Activated CD4-positive, CD25-positive, alpha-beta regulatory T cell treated with anti-CD3 and anti-CD28 coated beads, Interleukin-2, amount 50 U/mL, for 16 hours (primary cell): ENCODE measurements around the gene DEFB116.
"Not testable (repeated sequence)": the region's sequence is repeated elsewhere in the genome, so short reads cannot be mapped to it uniquely, and the experiment has no call there.

Source experiments
- DNase-seq: peaks from one replicate; pipeline ENCODE4 v3.0.0-alpha.2; 2020; ENCODE audit warnings: low read depth, low spot score

DEFB116 gene, protein sequence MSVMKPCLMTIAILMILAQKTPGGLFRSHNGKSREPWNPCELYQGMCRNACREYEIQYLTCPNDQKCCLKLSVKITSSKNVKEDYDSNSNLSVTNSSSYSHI

DNA sequence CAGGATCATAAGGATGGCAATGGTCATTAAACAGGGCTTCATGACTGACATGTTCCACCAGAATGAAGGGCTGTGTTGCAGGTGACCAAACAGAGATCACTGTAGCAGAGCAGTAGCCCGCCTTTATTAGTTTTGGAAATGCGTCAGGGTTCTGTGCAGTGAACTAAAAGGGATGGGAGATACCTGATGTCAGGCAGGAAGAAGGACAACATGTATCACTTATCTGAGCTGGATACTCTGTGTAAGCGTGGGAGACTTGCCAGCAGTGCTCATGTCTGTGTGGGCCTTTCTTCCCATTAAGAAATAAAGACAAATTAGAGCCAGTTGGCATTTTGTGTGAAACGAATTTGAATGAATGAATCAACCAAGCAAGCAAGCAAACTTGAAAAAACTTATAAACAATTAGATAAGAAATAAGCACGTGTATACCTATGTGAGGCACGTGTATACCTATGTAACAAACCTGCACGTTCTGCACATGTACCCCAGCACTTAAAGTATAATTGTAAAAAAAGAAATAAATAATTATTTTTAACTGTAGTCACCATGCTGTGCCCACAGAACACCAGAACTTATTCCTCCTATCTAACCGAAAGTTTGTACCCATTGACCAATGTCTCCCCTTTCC lies at the start of gene DEFB116:
Gene DEFB116 (minus strand): TSS at position 51 of the 628 bp plus-strand sequence. CDS start 0 bp downstream, at position 51.
- DNase-seq, result no peak

DNA sequence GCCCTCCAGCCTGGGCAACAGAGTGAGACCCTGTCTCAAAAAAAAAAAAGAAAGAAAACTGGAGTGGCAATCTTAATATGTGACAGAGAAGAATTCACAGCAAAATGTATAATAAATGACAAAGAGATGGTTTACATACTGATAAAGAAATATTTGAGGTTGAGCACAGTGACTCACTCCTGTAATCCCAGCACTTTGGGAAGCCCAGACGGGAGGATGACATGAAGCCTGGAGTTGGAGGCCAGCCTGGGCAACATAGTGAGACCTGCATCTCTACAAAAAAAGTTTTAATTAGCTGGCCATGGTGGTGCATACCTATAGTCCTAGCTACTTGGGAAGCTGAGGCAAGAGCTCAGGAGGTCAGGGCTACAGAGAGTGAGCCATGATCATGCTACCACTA lies 47.6 kb upstream of the DEFB116 start:
- no peak for DNase-seq

DNA sequence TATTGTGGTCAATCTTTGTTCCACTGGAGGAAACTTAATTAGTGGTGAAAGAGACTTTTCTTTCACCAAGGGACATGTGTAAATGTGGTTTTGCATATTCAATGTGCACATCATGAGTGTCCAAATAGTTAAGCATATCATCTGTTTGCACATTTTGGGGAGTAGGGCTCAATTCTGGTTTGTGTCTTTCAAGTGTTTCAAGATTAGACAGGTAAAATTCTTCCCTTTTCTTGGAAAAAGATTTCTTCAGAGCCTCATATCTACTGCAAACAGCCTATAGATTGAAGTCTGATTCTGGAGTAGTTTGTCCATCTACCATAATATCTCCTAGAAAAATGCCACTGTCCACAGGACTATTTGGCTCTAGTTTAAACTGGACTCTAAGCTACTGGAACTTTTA lies 33.1 kb upstream of the DEFB116 start:
- no peak for DNase-seq

DNA sequence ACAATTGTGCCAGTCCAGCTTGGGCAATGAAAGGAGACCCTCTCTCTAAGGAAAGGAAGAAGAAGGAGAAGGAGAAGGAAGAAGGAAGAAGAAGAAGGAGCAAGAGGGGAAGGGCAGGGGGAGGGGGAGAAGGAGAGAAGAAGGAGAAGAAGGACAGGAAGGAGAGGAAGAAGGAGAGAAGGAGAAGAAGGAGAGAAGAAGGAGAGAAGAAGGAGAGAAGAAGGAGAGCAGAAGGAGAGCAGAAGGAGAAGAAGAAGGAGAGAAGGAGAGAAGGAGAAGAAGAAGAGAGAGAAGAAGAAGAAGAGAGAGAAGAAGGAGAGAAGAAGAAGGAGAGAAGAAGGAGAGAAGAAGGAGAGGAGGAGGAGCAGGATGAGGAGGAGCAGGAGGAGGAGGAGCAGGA lies 22.5 kb upstream of the DEFB116 start:
- no peak for DNase-seq

DNA sequence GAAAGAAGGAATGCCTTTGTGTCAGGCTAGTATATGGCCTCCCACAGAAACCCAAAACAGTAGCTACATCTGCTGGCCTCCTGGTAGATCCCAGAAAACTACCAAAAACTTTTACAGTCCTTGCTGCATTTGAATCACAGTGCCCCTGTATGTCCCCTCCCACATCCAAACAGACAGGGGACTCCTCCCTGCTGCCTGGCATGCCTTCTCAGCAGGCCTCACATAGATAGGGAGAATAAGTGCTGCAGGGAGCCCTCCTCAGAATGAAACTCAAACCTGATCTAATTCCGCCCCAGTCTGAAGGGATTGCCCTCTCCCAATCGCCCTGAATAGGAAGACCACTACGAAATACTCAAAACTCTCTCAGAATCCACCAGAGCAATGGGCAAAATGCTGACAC lies 14.1 kb upstream of the DEFB116 start:
- no peak for DNase-seq

DNA sequence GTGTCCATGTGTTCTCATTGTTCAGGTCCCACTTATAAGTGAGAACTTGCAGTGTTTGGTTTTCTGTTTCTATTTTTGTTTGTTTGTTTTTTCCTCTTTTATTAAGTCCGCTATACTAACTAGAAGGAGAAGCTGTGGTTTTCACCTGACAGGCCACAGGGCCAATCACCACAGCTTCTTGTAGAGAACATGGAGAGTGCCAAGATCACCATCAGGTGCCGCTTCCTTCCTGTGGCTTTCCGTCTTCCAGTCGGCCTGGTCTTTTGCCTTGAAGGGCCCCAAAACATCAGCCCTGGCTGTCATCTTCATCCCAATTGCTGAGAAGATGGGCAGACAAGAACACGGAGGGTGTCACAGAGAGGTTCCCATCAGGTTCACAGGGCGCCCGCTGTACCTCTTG lies 23.4 kb downstream of the DEFB116 start:
- not testable (repeated sequence) for DNase-seq

DNA sequence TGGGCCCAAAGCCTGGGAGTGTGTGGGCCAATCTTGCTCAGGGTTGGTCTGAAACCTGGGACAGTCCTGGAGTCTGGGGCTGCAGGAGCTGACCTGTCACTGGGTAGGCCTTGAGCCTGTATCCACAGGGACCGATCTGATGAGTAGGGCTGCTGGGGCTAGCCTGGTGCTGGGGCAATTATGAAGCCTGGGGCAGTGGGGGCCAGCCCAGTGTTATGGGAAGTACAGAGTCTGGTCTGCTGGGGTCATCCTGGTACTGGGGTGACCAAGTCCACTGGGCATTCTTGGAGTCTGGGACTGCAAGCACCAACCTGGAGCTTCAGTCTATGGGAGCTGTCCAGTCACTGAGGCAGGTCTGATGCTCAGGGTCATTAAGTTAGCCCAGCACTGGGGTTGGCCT lies 30.2 kb downstream of the DEFB116 start:
- no peak for DNase-seq

DNA sequence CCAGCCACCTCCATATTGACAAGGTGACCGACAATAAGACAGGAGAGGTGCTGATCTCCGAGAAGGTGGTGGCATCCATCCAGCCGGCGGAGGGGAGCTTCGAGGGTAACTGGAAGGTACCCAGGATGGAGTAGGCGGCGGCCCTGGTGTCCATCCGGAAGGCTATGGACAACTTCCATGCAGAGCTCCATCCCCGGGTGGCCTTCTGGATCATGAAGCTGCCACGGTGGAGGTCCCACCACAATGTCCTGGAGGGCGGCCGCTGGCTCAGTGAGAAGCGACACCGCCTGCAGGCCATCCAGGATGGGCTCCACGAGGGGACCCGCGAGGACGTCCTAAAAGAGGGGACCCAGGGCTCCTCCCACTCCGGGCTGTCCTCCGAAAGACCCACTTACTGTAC lies 33.9 kb downstream of the DEFB116 start:
- no peak for DNase-seq

DNA sequence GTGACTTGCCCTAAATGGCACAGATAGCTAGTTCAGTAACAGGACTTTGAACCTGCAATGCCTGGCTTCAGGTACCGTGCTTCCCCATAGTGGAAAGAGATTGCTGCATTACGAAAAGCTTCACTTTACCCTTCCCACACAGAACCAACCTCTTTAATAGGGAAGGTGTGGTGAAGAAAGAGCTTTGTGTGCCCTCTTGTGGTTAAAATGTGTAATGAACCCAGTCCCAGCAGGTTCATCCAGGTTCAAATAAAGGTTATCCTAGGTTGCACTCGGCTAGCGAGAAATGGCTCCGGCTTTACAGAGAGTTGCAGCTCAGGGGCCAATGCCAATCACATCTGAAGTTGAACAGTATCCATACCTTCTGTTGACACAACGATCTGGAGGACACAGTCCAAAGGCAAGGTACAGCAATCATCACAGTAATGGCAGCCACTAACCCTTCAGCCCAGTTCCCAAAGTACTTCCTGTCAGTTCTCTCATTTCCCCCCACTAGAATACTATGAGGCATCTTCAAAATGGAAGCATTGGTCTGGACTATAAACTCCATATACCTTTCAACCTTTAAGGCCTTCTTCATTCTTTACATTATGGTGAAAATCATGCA lies 48.0 kb downstream of the DEFB116 start:
- no peak for DNase-seq

DNA sequence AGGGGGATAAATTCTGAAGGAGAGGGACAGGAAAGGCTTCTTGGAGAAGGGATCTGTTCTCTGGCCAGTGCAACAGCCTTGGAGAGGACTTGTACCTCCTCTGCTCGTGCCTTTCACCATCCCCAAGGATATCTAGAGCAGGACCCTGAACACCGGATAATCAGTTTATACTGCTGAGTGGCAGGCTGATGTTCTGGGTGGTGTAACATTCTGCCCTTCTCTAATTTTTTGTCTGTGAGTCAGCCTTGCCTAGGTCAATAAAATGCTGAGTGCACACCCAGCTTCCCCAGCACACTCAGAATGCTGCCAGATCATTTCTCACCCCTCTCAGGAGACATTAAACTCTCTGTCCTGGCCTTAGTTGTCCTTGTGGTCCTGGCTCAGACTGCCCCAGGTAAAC lies 51.0 kb downstream of the DEFB116 start, which contains the start of gene DEFB115:
Gene DEFB115 (plus strand): TSS at position 301 of the 400 bp plus-strand sequence. CDS start 0 bp downstream, at position 301.
- DNase-seq, result no peak

DNA sequence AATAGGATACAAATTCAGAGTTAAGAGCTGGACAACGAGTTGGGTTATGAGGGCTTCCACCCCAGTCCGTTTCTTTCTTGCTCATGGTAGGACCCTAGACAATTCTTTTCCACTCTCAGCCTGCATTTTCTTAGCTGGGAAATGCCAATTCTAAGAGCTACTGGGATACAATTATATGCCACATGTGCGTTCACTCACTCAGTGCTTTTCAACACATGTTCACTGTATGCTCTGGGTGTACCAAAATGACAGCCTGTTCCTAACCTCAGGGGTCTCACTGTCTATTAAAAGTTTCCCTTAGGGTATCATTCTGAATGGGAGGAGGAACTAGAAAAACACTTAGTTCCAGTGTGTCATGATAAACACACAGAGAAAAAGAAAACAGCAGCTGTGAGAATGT lies 51.4 kb downstream of the DEFB116 start:
- DNase-seq, result no peak
